SK-N-SH (cell line): ENCODE results near the gene ALDH1L2. TPM values are rescaled to one million over a fixed set of nuclear protein-coding genes. Genes with fewer than 3 reads are reported as not detected.

Experiments
- CTCF ChIA-PET: fragments of 300-600, 350-600 bp; formaldehyde crosslinking; extraction: SDS; loops from one replicate; lab custom pipeline; 2021; lab: Yijun Ruan, JAX
- POLR2A ChIA-PET: fragments of 350-600 bp; sonication (Branson Sonifier 250); formaldehyde crosslinking; extraction: SDS; loops from one replicate; lab custom pipeline; 2020; ENCODE audit warnings: antibody characterized with exemption, inconsistent platforms; lab: Yijun Ruan, JAX
- DNase-seq: peaks from one replicate; pipeline ENCODE4 v3.0.0; 2012
- H2AFZ ChIP-seq: fragments of 200-600 bp; sonication (generic); 2 replicates; pipeline ENCODE4 v1.8.1; 2016; ENCODE audit warnings: antibody characterized with exemption, mild to moderate bottlenecking, low read depth
- H3F3A ChIP-seq: fragments of 200-600 bp; sonication (generic); replicated peaks from 2 replicates; pipeline ENCODE3; 2016; ENCODE audit warnings: antibody characterized with exemption, mild to moderate bottlenecking; ENCODE audit not compliant: insufficient read depth
- H3K27ac ChIP-seq, 2 experiments: fragments of 200-500 bp in 1 of 2; fragments of 200-600 bp in 1 of 2; sonication (Bioruptor generic) in 1 of 2; sonication (generic), shearing (Covaris generic) in 1 of 2; 2 replicates each; pipeline versions ENCODE4 v1.5.1 to v1.6.1; 2014 to 2016; ENCODE audit warnings: low read depth in 2 of 2, inconsistent platforms in 1 of 2, low read length in 1 of 2, mild to moderate bottlenecking in 1 of 2, mixed read lengths in 1 of 2
- H3K27me3 ChIP-seq: fragments of 200-600 bp; sonication (generic), shearing (Covaris generic); 2 replicates; pipeline ENCODE4 v1.6.1; 2016; ENCODE audit warnings: mixed run types; ENCODE audit not compliant: insufficient read depth
- H3K36me3 ChIP-seq, 2 experiments: fragments of 200-500 bp in 1 of 2; fragments of 200-600 bp in 1 of 2; sonication (Bioruptor generic) in 1 of 2; sonication (generic) in 1 of 2; replicated peaks in 1 of 2; 2 replicates each; pipeline versions ENCODE3 to v1.5.1; 2014 to 2016; ENCODE audit warnings: low read length in 1 of 2, mild to moderate bottlenecking in 1 of 2; ENCODE audit not compliant: insufficient read depth in 2 of 2, control insufficient read depth in 1 of 2
- H3K4me1 ChIP-seq, 2 experiments: fragments of 200-500 bp in 1 of 2; fragments of 200-600 bp in 1 of 2; sonication (Bioruptor generic) in 1 of 2; sonication (generic), shearing (Covaris generic) in 1 of 2; 2 replicates each; pipeline versions ENCODE4 v1.5.1 to v1.6.1; 2014 to 2016; ENCODE audit warnings: low read depth in 1 of 2, low read length in 1 of 2, mixed run types in 1 of 2; ENCODE audit not compliant: insufficient read depth in 2 of 2, control insufficient read depth in 1 of 2
- H3K4me2 ChIP-seq: fragments of 200-600 bp; sonication (generic), shearing (Covaris generic); 2 replicates; pipeline ENCODE4 v1.6.1; 2017; ENCODE audit warnings: mixed run types
- H3K4me3 ChIP-seq, 2 experiments: fragments of 200-500 bp in 1 of 2; fragments of 200-600 bp in 1 of 2; sonication (Bioruptor generic) in 1 of 2; sonication (generic), shearing (Covaris generic) in 1 of 2; 2 replicates each; pipeline versions ENCODE4 v1.5.1 to v1.8.1; 2014 to 2016; ENCODE audit warnings: low read depth in 2 of 2, inconsistent platforms in 1 of 2, low read length in 1 of 2, mild to moderate bottlenecking in 1 of 2, mixed read lengths in 1 of 2, moderate library complexity in 1 of 2
- H3K79me2 ChIP-seq: fragments of 200-600 bp; sonication (generic); 2 replicates; pipeline ENCODE4 v1.8.1; 2017; ENCODE audit warnings: mild to moderate bottlenecking; ENCODE audit not compliant: insufficient read depth
- H3K9ac ChIP-seq: fragments of 200-600 bp; sonication (generic); 2 replicates; pipeline ENCODE4 v1.6.1; 2017; ENCODE audit warnings: mixed run types
- H3K9me2 ChIP-seq: fragments of 200-600 bp; sonication (generic); 2 replicates; pipeline ENCODE4 v1.6.1; 2017; ENCODE audit warnings: mixed run types
- H3K9me3 ChIP-seq: fragments of 200-600 bp; sonication (generic); 2 replicates; pipeline ENCODE4 v1.6.1; 2017; ENCODE audit warnings: mixed run types, mild to moderate bottlenecking, moderate library complexity
- H4K20me1 ChIP-seq: fragments of 200-600 bp; sonication (generic); 2 replicates; pipeline ENCODE4 v1.6.1; 2017; ENCODE audit warnings: mild to moderate bottlenecking, mixed run types; ENCODE audit not compliant: insufficient read depth
- CHD2 ChIP-seq: fragments of 150-350 bp; IDR thresholded peaks from 2 replicates; pipeline ENCODE4 v1.6.1; 2018; ENCODE audit warnings: low read length; ENCODE audit not compliant: partially characterized antibody
- EP300 ChIP-seq, 2 experiments: IDR thresholded peaks; 2 replicates each; pipeline versions ENCODE4 v1.4.0 to v1.6.1; 2012; ENCODE audit warnings: borderline replicate concordance in 1 of 2, low read depth in 1 of 2, low read length in 1 of 2
- EZH2phosphoT487 ChIP-seq: fragments of 200-600 bp; sonication (generic); IDR thresholded peaks from 2 replicates; pipeline ENCODE4 v1.6.1; 2017; ENCODE audit warnings: low read depth, mixed run types, mild to moderate bottlenecking, antibody characterized with exemption, moderate library complexity, borderline replicate concordance
- FOSL2 ChIP-seq: IDR thresholded peaks from 2 replicates; pipeline ENCODE4 v1.4.0; 2012; ENCODE audit warnings: low read depth, mild to moderate bottlenecking, moderate library complexity, borderline replicate concordance
- FOXJ3 ChIP-seq: sonication (generic); formaldehyde crosslinking; IDR thresholded peaks from 2 replicates; pipeline ENCODE4 v1.5.1; 2020; ENCODE audit warnings: mild to moderate bottlenecking, missing genetic modification reagents
- FOXM1 ChIP-seq: IDR thresholded peaks from 2 replicates; pipeline ENCODE4 v1.4.0; 2012; ENCODE audit warnings: low read depth, mild to moderate bottlenecking
- GATA2 ChIP-seq: sonication (generic); formaldehyde crosslinking; IDR thresholded peaks from 2 replicates; pipeline ENCODE4 v1.5.0; 2020; ENCODE audit warnings: mild to moderate bottlenecking, missing genetic modification reagents
- MEF2A ChIP-seq: IDR thresholded peaks from 2 replicates; pipeline ENCODE4 v1.4.0; 2012; ENCODE audit warnings: low read depth, borderline replicate concordance
- NFIC ChIP-seq: IDR thresholded peaks from 2 replicates; pipeline ENCODE4 v1.4.0; 2012; ENCODE audit warnings: borderline replicate concordance
- POLR2AphosphoS5 ChIP-seq: IDR thresholded peaks from 2 replicates; pipeline ENCODE4 v1.6.1; 2012; ENCODE audit warnings: low read depth, low read length
- RAD21 ChIP-seq: IDR thresholded peaks from 2 replicates; pipeline ENCODE4 v1.6.1; 2012; ENCODE audit warnings: mild to moderate bottlenecking, low read length
- RCOR1 ChIP-seq: fragments of 150-350 bp; IDR thresholded peaks from 2 replicates; pipeline ENCODE4 v1.6.1; 2017; ENCODE audit warnings: antibody characterized with exemption, low read length
- RFX5 ChIP-seq: IDR thresholded peaks from 2 replicates; pipeline ENCODE4 v1.6.1; 2012; ENCODE audit warnings: mild to moderate bottlenecking, improper control_type of control experiment, low read length
- SIN3A ChIP-seq: IDR thresholded peaks from 2 replicates; pipeline ENCODE4 v1.6.1; 2012; ENCODE audit warnings: low read depth, mild to moderate bottlenecking, low read length, moderate library complexity, borderline replicate concordance
- SMC3 ChIP-seq: IDR thresholded peaks from 2 replicates; pipeline ENCODE4 v1.6.1; 2012; ENCODE audit warnings: low read depth, low read length, improper control_type of control experiment
- TAF1 ChIP-seq: IDR thresholded peaks from 2 replicates; pipeline ENCODE4 v1.6.1; 2012; ENCODE audit warnings: low read depth, mild to moderate bottlenecking, low read length, moderate library complexity, borderline replicate concordance
- YY1 ChIP-seq: IDR thresholded peaks from 2 replicates; pipeline ENCODE4 v1.4.0; 2012; ENCODE audit warnings: low read depth, mild to moderate bottlenecking
- WGBS: methylation state at CpG from one replicate; pipeline ENCODE4 v1.1.6; 2017; ENCODE audit warnings: low lambda C conversion rate; 5-methylcytosine and 5-hydroxymethylcytosine counted together
- polyA plus RNA-seq, 3 experiments: library from polyadenylated mRNA; depleted of rRNA; stranded (reverse); fragments of >200 nt; gene quantifications; 2 replicates each; pipeline ENCODE4 v1.2.3, GENCODE V29; 2012
- TF ChIP-seq, protein P1 (sequence below): IDR thresholded peaks from 2 replicates; pipeline ENCODE4 v1.4.0; 2012; ENCODE audit warnings: low read depth, borderline replicate concordance
- TF ChIP-seq, protein P2 (sequence below): IDR thresholded peaks from 2 replicates; pipeline ENCODE4 v1.6.1; 2012; ENCODE audit warnings: mild to moderate bottlenecking, low read depth, low read length, moderate library complexity
- TF ChIP-seq, protein P3 (sequence below): fragments of 200-600 bp; sonication (generic); IDR thresholded peaks from 2 replicates; pipeline ENCODE4 v1.6.1; 2017; ENCODE audit warnings: antibody characterized with exemption, mild to moderate bottlenecking, moderate library complexity
- TF ChIP-seq, protein P4 (sequence below): IDR thresholded peaks from 2 replicates; pipeline ENCODE4 v1.4.0; 2012; ENCODE audit warnings: low read depth

ALDH1L2 gene
- polyA plus RNA-seq, 1 of the 3 experiments (the other 2 are of a cell fraction) = 1.9 TPM

DNA sequence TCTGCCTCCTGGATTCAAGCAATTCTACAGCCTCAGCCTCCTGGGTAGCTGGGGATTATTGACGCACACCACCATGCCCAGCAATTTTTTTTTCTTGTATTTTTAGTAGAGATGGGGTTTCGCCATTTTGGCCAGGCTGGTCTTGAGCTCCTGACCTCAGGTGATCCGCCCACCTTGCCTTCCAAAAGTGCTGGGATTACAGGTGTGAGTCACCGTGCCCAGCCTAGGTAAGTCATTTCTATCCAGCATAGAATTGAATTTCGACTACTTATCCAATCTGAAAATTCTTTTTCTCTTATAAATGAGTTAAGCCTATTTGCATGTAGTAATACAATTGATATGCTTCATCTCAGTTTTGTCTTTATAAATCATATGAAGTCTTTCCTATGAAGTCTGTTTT is 111.0 kb downstream of the ALDH1L2 start:
- H4K20me1 ChIP-seq = no peaks in the 10 kb centered on the region
- H3K27me3 ChIP-seq = no peaks in the 10 kb centered on the region
- H3K4me1 ChIP-seq = no peaks in the 10 kb centered on the region
- ChIA-PET POLR2A (interaction anchor here (0.6 kb wide), 1 partner anchor 67 kb away, joined by 5 read pairs; no protein-coding TSS in a partner anchor), CTCF (interaction anchor here (1.0 kb wide), 1 partner anchor 96 kb away, joined by 3 read pairs; no protein-coding TSS in a partner anchor)
- WGBS = 86% methylated on average over 5 of the region's 5 CpGs
- no peaks in the 10 kb centered on the region for H3K9me3 ChIP-seq
- H3K79me2 ChIP-seq = no peaks in the 10 kb centered on the region
- H3K9me2 ChIP-seq = no peaks in the 10 kb centered on the region
- no peak for DNase-seq
- no peak overlapping the region for H2AFZ ChIP-seq
- H3K36me3 ChIP-seq = no peaks in the 10 kb centered on the region
- H3K4me2 ChIP-seq = no peak overlapping the region
- H3K4me3 ChIP-seq = no peak overlapping the region
- no peak for TF ChIP-seq SMC3
- H3K27ac ChIP-seq = no peak overlapping the region
- peaks cover 2% of the 10 kb centered on the region for H3F3A ChIP-seq
- H3K9ac ChIP-seq = no peak overlapping the region

DNA sequence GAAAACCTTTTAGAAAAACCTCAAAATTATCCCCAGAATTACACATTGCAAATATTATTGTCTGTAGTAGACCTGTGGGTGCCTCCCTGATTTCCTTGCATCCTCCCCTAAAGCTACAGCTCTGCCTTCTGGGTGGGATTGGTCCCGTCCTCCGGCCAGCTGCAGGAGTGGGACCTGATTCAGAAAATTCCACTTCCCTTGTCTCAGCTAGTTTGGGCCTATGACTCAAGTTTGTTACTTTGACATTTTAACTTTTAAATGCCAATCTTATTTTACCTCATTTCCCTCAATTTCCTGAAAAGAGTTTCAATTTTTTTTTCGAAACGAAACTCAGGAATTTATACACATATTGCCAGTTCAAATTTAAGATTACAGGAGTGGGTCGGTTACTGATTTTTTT is 113.0 kb downstream of the ALDH1L2 start:
- H3K36me3 ChIP-seq = no peaks in the 10 kb centered on the region
- CTCF ChIA-PET = interaction anchor here (0.7 kb wide), 1 partner anchor 15 kb away, joined by 3 read pairs; the partner anchor contains the start of gene NOPCHAP1
- no peaks in the 10 kb centered on the region for H4K20me1 ChIP-seq
- DNase-seq = no peak
- no peaks in the 10 kb centered on the region for H3K9me2 ChIP-seq
- no peaks in the 10 kb centered on the region for H3K9me3 ChIP-seq
- no peaks in the 10 kb centered on the region for H3K79me2 ChIP-seq
- H3K4me1 ChIP-seq = no peaks in the 10 kb centered on the region
- H2AFZ ChIP-seq = 0 out of 2 replicates have a peak overlapping the region, but pooled peaks have one; percentile 35
- H3K9ac ChIP-seq = no peak overlapping the region
- peaks cover 2% of the 10 kb centered on the region for H3F3A ChIP-seq
- no peak for TF ChIP-seq POLR2AphosphoS5
- no peak for TF ChIP-seq SIN3A
- TF ChIP-seq GATA2 (CRISPR knock-in tag) = no peak
- TF ChIP-seq FOXM1 = no peak
- no peak for TF ChIP-seq EP300 (IDR thresholded peaks at IDR 0.05; ENCODE audit: borderline replicate concordance in 1 of 2, low read depth in 1 of 2, low read length in 1 of 2)
- TF ChIP-seq, protein P1, sequence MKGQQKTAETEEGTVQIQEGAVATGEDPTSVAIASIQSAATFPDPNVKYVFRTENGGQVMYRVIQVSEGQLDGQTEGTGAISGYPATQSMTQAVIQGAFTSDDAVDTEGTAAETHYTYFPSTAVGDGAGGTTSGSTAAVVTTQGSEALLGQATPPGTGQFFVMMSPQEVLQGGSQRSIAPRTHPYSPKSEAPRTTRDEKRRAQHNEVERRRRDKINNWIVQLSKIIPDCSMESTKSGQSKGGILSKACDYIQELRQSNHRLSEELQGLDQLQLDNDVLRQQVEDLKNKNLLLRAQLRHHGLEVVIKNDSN = no peak
- no peak for TF ChIP-seq FOXJ3
- TF ChIP-seq EZH2phosphoT487 = no peak
- no peak for TF ChIP-seq TAF1
- TF ChIP-seq RFX5 = no peak
- TF ChIP-seq NFIC = no peak
- TF ChIP-seq, protein P2, sequence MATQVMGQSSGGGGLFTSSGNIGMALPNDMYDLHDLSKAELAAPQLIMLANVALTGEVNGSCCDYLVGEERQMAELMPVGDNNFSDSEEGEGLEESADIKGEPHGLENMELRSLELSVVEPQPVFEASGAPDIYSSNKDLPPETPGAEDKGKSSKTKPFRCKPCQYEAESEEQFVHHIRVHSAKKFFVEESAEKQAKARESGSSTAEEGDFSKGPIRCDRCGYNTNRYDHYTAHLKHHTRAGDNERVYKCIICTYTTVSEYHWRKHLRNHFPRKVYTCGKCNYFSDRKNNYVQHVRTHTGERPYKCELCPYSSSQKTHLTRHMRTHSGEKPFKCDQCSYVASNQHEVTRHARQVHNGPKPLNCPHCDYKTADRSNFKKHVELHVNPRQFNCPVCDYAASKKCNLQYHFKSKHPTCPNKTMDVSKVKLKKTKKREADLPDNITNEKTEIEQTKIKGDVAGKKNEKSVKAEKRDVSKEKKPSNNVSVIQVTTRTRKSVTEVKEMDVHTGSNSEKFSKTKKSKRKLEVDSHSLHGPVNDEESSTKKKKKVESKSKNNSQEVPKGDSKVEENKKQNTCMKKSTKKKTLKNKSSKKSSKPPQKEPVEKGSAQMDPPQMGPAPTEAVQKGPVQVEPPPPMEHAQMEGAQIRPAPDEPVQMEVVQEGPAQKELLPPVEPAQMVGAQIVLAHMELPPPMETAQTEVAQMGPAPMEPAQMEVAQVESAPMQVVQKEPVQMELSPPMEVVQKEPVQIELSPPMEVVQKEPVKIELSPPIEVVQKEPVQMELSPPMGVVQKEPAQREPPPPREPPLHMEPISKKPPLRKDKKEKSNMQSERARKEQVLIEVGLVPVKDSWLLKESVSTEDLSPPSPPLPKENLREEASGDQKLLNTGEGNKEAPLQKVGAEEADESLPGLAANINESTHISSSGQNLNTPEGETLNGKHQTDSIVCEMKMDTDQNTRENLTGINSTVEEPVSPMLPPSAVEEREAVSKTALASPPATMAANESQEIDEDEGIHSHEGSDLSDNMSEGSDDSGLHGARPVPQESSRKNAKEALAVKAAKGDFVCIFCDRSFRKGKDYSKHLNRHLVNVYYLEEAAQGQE = no peak
- TF ChIP-seq RAD21 = no peak
- TF ChIP-seq RCOR1 = no peak
- no peak for TF ChIP-seq FOSL2
- TF ChIP-seq, protein P3, sequence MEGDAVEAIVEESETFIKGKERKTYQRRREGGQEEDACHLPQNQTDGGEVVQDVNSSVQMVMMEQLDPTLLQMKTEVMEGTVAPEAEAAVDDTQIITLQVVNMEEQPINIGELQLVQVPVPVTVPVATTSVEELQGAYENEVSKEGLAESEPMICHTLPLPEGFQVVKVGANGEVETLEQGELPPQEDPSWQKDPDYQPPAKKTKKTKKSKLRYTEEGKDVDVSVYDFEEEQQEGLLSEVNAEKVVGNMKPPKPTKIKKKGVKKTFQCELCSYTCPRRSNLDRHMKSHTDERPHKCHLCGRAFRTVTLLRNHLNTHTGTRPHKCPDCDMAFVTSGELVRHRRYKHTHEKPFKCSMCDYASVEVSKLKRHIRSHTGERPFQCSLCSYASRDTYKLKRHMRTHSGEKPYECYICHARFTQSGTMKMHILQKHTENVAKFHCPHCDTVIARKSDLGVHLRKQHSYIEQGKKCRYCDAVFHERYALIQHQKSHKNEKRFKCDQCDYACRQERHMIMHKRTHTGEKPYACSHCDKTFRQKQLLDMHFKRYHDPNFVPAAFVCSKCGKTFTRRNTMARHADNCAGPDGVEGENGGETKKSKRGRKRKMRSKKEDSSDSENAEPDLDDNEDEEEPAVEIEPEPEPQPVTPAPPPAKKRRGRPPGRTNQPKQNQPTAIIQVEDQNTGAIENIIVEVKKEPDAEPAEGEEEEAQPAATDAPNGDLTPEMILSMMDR = no peak
- TF ChIP-seq CHD2 = no peak
- no peak for TF ChIP-seq MEF2A
- TF ChIP-seq, protein P4, sequence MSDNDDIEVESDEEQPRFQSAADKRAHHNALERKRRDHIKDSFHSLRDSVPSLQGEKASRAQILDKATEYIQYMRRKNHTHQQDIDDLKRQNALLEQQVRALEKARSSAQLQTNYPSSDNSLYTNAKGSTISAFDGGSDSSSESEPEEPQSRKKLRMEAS = no peak
- TF ChIP-seq YY1 = no peak
- POLR2A ChIA-PET = no interaction called here
- H3K4me3 ChIP-seq = no peak overlapping the region
- H3K4me2 ChIP-seq = no peak overlapping the region
- 94% methylated on average over 5 of the region's 5 CpGs for WGBS
- no peak overlapping the region for H3K27ac ChIP-seq
- no peaks in the 10 kb centered on the region for H3K27me3 ChIP-seq
